H4 (cell line): ENCODE data around the gene FRMD3. TPM values are rescaled to one million over a fixed set of nuclear protein-coding genes. Genes with fewer than 3 reads are reported as not detected.

Source experiments
- DNase-seq: peaks from one replicate; pipeline ENCODE4 v3.0.0-alpha.2; 2015; ENCODE audit warnings: low spot score
- total RNA-seq: library from RNA; depleted of rRNA; stranded (reverse); fragments of >200 nt; shearing (Covaris generic); gene quantifications from 2 replicates; pipeline ENCODE4 v1.2.3, GENCODE V29; 2014

FRMD3 gene
- total RNA-seq, 1 experiment from 2014 or later: 0.29 TPM

- DNase-seq: peak; percentile 6
These were observed 64.7 kb downstream of the FRMD3 start for GRCh38 chr9:83473488-83473971.

- DNase-seq: no peak
These were observed 65.4 kb downstream of the FRMD3 start for GRCh38 chr9:83472764-83473163.

GRCh38 chr9:83472221-83472665, 66.0 kb downstream of the FRMD3 start:
- no peak for DNase-seq

- DNase-seq: no peak
These were observed 67.0 kb downstream of the FRMD3 start for GRCh38 chr9:83471241-83471640.

GRCh38 chr9:83469722-83470121, 68.5 kb downstream of the FRMD3 start:
- DNase-seq: no peak

- no peak for DNase-seq
These were observed 69.4 kb downstream of the FRMD3 start for GRCh38 chr9:83468821-83469220.

GRCh38 chr9:83466877-83467276, 71.3 kb downstream of the FRMD3 start:
- DNase-seq: no peak

GRCh38 chr9:83466351-83466750, 71.8 kb downstream of the FRMD3 start:
- DNase-seq: no peak

- no peak for DNase-seq
These were observed 78.4 kb downstream of the FRMD3 start for GRCh38 chr9:83459830-83460229.

GRCh38 chr9:83458530-83458929, 79.7 kb downstream of the FRMD3 start:
- DNase-seq: no peak

GRCh38 chr9:83457005-83457404, 81.2 kb downstream of the FRMD3 start:
- no peak for DNase-seq

- no peak for DNase-seq
These were observed 82.0 kb downstream of the FRMD3 start for GRCh38 chr9:83456226-83456625.

GRCh38 chr9:83454076-83454475, 84.1 kb downstream of the FRMD3 start:
- no peak for DNase-seq

GRCh38 chr9:83451308-83451707, 86.9 kb downstream of the FRMD3 start:
- peak; percentile 10 for DNase-seq

- DNase-seq: no peak
These were observed 88.2 kb downstream of the FRMD3 start for GRCh38 chr9:83449983-83450382.

GRCh38 chr9:83449166-83449565, 89.0 kb downstream of the FRMD3 start:
- DNase-seq: no peak

GRCh38 chr9:83448626-83449025, 89.6 kb downstream of the FRMD3 start:
- no peak for DNase-seq

GRCh38 chr9:83447351-83447750, 90.8 kb downstream of the FRMD3 start:
- no peak for DNase-seq

GRCh38 chr9:83445703-83446265, 92.4 kb downstream of the FRMD3 start:
- DNase-seq: no peak

GRCh38 chr9:83444110-83444509, 94.1 kb downstream of the FRMD3 start:
- peak; percentile 66 for DNase-seq

GRCh38 chr9:83441390-83441789, 96.8 kb downstream of the FRMD3 start:
- no peak for DNase-seq

- DNase-seq: no peak
These were observed 97.6 kb downstream of the FRMD3 start for GRCh38 chr9:83440641-83441040.

- DNase-seq: no peak
These were observed 102.9 kb downstream of the FRMD3 start for GRCh38 chr9:83435301-83435700.

- DNase-seq: no peak
These were observed 103.9 kb downstream of the FRMD3 start for GRCh38 chr9:83434254-83434653.
